GM06990 (cell line): Measurements from ENCODE around the gene NAA60.

Experiments used
- DNase-seq: peaks from one replicate; pipeline ENCODE4 v3.0.0-alpha.2; 2011; ENCODE audit not compliant: insufficient read length; ENCODE audit errors: extremely low read depth
- H3K27me3 ChIP-seq: replicated peaks from 2 replicates; pipeline ENCODE4 v1.6.0; 2011; ENCODE audit warnings: low read length; ENCODE audit not compliant: control insufficient read depth, insufficient read depth
- H3K36me3 ChIP-seq: 2 replicates; pipeline ENCODE4 v1.5.1; 2011; ENCODE audit warnings: low read length; ENCODE audit not compliant: control insufficient read depth, insufficient read depth
- H3K4me3 ChIP-seq: replicated peaks from 2 replicates; pipeline ENCODE4 v1.5.1; 2011; ENCODE audit warnings: low read depth, mild to moderate bottlenecking, control low read depth, low read length
- TF ChIP-seq, protein P1 (sequence below): IDR thresholded peaks from 2 replicates; pipeline ENCODE4 v1.5.1; 2011; ENCODE audit warnings: low read length, control low read depth, mild to moderate bottlenecking, inconsistent platforms; ENCODE audit not compliant: insufficient read depth, poor library complexity, severe bottlenecking

Gene NAA60

DNA sequence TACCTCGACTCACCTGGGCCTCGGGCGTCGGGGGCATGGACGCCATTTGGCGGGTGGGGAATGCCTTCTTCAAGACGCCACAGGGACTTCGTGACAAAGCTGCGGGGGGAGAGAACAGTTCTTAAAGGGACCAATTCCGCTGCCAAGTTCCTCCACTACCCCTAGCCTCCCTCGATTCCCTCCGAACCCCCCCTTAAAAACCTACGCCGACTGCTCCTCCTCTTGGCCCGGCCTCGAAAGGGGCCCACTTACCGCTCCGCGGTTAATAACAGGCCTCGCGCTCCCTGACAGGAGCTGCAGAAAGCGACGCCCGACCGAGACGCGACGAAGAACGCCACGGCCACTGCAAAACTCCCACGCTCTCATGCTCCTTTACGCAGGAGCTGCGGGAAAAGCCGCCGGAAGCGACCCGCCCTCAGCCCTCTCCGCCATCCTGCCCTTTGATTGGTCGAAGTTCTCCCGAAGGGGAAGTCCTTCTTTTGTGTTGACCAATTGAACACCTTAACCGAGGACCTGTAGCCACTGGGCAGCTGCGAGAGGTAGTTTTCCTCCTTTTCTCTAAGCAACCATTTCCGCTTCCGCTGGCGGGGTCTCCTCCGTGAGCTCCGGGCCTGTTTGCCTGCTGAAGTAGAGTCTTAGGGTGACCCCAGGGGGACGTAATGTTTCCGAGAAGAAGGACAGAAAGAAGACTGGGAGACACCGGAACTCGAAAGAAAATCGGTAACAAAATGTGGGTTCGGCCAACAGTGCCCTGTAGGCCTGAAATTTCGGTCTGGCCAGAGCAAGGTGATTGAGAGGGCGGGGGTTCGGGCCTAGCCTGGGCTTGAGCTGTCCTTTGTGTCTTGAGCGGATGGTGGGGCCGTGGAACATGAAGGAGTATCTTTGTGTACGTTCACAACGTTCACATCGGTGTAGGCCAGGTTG, at the start of gene NAA60, which contains the start of gene ZNF597:
Gene NAA60, plus strand, starts transcription at position 573 of the 924 bp plus-strand sequence. CDS start 32,548 bp downstream, outside the sequence.
Gene ZNF597, minus strand, starts transcription at position 397 of the 924 bp plus-strand sequence. Its CDS starts 351 bp downstream, at position 46.
- DNase-seq = peak; percentile 87
- TF ChIP-seq, protein P1, sequence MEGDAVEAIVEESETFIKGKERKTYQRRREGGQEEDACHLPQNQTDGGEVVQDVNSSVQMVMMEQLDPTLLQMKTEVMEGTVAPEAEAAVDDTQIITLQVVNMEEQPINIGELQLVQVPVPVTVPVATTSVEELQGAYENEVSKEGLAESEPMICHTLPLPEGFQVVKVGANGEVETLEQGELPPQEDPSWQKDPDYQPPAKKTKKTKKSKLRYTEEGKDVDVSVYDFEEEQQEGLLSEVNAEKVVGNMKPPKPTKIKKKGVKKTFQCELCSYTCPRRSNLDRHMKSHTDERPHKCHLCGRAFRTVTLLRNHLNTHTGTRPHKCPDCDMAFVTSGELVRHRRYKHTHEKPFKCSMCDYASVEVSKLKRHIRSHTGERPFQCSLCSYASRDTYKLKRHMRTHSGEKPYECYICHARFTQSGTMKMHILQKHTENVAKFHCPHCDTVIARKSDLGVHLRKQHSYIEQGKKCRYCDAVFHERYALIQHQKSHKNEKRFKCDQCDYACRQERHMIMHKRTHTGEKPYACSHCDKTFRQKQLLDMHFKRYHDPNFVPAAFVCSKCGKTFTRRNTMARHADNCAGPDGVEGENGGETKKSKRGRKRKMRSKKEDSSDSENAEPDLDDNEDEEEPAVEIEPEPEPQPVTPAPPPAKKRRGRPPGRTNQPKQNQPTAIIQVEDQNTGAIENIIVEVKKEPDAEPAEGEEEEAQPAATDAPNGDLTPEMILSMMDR = no peak
- H3K4me3 ChIP-seq = peak within 1 kb of the TSS; percentile 77
- H3K27me3 ChIP-seq = no peaks in the 10 kb centered on the region
- H3K36me3 ChIP-seq = no peaks in the 10 kb centered on the region

DNA sequence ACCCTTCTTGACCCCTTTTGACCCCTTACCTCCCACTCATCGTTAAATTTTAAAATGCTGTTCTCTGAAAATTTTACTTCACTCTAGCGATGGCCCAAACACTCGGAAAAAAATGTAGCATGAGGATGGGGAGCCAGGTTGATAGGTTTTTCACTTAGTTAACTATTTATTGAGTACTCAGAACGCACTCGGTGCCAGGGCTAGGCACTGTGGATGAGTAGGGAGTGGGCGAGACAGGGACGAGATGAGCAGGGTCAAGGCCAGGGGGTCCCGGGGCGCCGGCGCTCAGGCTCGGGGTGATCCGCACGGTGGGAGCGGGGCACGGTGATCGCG, 43.1 kb upstream of the NAA60 start:
- H3K36me3 ChIP-seq = peaks cover 18% of the 10 kb centered on the region

DNA sequence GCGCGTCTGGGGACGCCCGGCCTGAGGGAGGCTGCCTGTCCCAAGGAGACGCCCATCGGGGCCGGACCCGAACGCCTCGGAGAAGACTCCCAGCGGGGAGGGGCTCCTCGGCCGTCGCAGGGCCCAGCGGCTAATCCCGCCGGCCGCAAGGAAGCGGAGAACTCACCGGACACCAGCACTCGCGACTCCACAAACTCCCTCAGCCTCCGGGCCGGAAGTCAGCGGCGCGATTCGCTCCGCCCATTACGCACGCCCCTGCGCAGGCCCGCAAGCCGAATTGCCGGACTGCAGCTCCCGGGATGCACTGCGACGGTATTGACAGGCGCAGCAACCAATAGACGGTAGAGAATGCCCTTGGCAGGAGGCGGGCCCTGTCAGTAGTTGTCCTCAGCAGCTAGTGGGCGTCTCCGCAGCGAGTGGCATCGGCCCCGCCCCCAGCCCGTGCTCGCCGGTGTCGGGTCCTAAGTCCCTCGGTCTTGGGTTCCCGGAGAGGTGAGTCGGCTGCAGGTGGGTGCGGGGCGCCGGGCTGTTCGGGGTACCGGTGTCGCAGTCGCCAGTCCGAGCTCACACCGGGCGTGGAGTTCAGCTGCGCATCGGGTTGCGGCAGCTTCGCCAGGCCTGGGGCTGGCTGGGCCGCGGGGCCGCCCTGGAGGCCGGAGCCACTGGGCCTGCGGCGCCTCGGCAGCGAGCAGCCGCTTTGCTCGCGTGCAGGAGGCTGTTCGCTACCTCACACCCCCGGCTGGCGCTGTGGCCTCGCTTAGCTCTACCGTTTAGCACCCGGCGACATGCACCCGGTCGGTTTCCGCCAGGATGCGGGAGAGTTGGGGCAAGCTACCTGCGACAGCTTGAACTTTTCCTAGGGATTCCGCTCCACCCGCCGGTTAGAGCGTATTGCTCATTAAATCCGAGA, 42.4 kb upstream of the NAA60 start, which contains the start of the genes ZNF174 and ZSCAN32:
Gene ZNF174, plus strand, starts transcription at position 437 of the 910 bp plus-strand sequence. CDS start 790 bp downstream, outside the sequence.
Gene ZSCAN32, minus strand, starts transcription at position 226 of the 910 bp plus-strand sequence. CDS start 3,447 bp downstream, outside the sequence.
- Histone ChIP-seq H3K27me3 (no peaks in the 10 kb centered on the region; the same call in 1 of the 2 replicates), H3K4me3 (peak within 1 kb of the TSS; percentile 72), H3K36me3 (peaks cover 16% of the 10 kb centered on the region)
- TF ChIP-seq, protein P1 = no peak
- peak; percentile 100 for DNase-seq

More for the DNA sequence above, 43.1 kb upstream of the NAA60 start:
- DNase-seq = no peak
- peak overlapping the region; percentile 72 for H3K4me3 ChIP-seq
- TF ChIP-seq, protein P1 = no peak
- H3K27me3 ChIP-seq = no peaks in the 10 kb centered on the region; the same call in 1 of the 2 replicates

DNA sequence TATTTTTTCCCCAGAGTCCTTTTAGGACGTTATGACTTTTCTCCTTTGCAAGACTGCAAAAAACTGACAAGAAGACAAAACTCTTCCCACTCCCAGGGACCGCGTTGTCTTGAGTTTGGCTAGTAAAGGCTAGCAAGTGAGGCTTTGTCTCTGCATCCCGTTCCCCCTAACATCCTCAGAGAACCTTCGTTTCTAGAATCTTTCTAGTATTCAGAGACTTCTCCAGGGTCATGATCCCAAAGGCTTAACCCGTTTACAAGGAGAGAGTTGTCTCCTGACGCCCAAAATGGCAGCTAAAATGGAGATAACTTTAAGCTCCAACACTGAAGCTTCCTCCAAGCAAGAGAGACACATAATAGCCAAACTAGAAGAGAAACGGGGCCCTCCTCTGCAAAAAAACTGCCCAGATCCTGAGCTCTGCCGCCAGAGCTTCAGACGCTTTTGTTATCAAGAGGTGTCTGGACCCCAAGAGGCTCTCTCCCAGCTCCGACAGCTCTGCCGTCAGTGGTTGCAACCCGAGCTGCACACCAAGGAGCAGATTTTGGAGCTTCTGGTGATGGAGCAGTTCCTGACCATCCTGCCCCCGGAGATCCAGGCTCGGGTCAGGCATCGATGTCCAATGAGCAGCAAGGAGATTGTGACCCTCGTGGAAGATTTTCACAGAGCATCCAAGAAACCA, 41.6 kb upstream of the NAA60 start:
- peak overlapping the region; percentile 72 for H3K4me3 ChIP-seq
- no peaks in the 10 kb centered on the region; the same call in 1 of the 2 replicates for H3K27me3 ChIP-seq
- TF ChIP-seq, protein P1 = no peak
- H3K36me3 ChIP-seq = peaks cover 14% of the 10 kb centered on the region
- DNase-seq = peak; percentile 15
